OCI-LY3 (cell line): Measurements from ENCODE around the gene ADGRL2.

Experiments used
- CTCF ChIP-seq: fragments of 200-600, 300-600 bp; sonication (generic); IDR thresholded peaks from 2 replicates; pipeline ENCODE4 v1.5.1; 2014; ENCODE audit warnings: antibody characterized with exemption, low read length, low read depth
- EZH2phosphoT487 ChIP-seq: fragments of 200-600 bp; shearing (Covaris generic); IDR thresholded peaks from 2 replicates; pipeline ENCODE4 v1.6.1; 2018; ENCODE audit warnings: antibody characterized with exemption, mixed run types, low read depth

DNA sequence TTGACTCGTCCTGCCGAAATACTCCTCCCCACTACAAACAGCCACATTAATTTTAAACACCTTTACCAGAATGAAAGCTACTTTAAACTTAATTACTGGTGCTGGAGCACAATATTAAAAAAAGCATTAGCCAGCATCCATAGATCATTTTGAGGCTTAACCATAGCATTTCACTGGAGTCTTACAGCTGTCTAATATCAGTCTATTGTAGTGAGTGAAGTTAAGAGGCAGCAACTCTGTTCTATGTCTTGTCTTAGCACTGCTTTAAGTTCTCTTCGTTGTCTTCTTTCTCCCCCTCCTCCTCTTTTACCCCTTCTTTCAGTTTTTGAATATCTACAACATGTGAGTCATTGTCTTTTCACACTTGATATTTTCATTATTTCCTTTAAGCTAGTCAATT is 49.3 kb downstream of the ADGRL2 start:
- TF ChIP-seq CTCF (no peak), EZH2phosphoT487 (no peak)
